BLaER1 treated with 17β-estradiol and CSF1 and Interleukin-3, amounts not matched to agents 10 nM and 100 nM (cell line): ENCODE results near the gene S100A5.
A peak's percentile ranks its signal among the peaks of the same experiment; 100 is the strongest.

Source experiments
- H3K27ac ChIP-seq, 11 experiments: shearing (Covaris generic); formaldehyde crosslinking; 2 replicates each; pipeline ENCODE4 v1.8.1; 2022
- H3K27me3 ChIP-seq, 11 experiments: shearing (Covaris generic); formaldehyde crosslinking; 2 replicates each; pipeline ENCODE4 v1.8.1; 2022
- H3K36me3 ChIP-seq, 11 experiments: shearing (Covaris generic); formaldehyde crosslinking; 2 replicates each; pipeline ENCODE4 v1.8.1; 2022
- H3K4me1 ChIP-seq, 10 experiments: shearing (Covaris generic); formaldehyde crosslinking; 2 replicates each; pipeline ENCODE4 v1.8.1; 2022
- H3K4me2 ChIP-seq, 11 experiments: shearing (Covaris generic); formaldehyde crosslinking; 2 replicates each; pipeline ENCODE4 v1.8.1; 2022
- H3K4me3 ChIP-seq, 10 experiments: shearing (Covaris generic); formaldehyde crosslinking; 2 replicates each; pipeline ENCODE4 v1.8.1; 2022
- H3K9ac ChIP-seq, 11 experiments: shearing (Covaris generic); formaldehyde crosslinking; 2 replicates each; pipeline ENCODE4 v1.8.1; 2022
- H3K9me3 ChIP-seq, 11 experiments: shearing (Covaris generic); formaldehyde crosslinking; replicated peaks in 1 of 11; 2 replicates each; pipeline ENCODE4 v1.8.1; 2022
- H4K20me1 ChIP-seq, 11 experiments: shearing (Covaris generic); formaldehyde crosslinking; 2 replicates each; pipeline ENCODE4 v1.8.1; 2022
- Cebpa-rat ChIP-seq, 11 experiments: shearing (Covaris generic); IDR thresholded peaks; 2 replicates each; pipeline ENCODE4 v1.8.1; 2022

Gene S100A5

DNA sequence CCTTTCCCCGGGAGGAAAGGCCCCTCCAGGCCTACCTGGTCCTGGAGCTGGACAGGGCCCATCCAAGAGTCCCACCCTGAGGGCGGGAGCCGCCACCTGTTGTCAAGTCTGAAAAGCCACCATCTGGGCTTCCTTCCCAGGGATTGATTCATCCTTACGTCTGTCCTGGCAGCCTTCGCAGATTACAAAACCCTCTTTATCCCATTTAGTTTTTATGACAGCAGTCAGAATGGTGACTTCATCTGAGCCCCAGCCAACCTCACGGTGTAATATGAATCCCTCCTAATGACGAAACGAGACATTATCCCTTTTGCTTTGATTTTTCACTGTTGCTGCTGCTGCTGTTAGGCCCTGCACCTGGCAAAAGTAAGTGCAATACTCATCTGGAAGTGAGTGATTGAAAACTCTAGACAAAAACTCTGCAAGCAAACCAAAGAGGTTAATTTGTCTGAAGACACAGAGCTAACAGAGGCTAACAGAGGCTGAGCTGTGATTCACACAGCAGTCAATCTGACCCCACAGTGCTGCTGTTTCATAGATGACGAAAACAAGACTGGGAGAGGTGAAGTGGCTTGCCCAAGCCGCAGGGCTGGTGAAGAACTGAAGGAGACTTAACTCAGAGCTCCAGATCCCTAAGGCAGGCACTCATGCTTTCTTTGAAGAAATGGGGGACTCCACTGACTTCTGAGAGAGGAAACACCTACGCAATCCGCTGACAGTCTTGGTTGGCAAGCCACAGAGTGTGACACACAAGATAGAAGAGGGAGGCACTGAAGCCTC is 50.3 kb downstream of the S100A5 start:
- Histone ChIP-seq H3K9ac (peak overlapping the region in 6 of 11 experiments; percentile 9 to 66 (median 56); a peak in 11 of 22 replicates), H3K4me3 (no peak overlapping the region), H3K27me3 (no peaks in the 10 kb centered on the region), H4K20me1 (no peaks in the 10 kb centered on the region), H3K27ac (peak overlapping the region; percentile 11 to 83 (median 57); a peak in 18 of 22 replicates), H3K4me2 (peak overlapping the region in 9 of 11 experiments; percentile 34 to 88 (median 74); a peak in 18 of 22 replicates), H3K9me3 (no peaks in the 10 kb centered on the region), H3K36me3 (no peaks in the 10 kb centered on the region), H3K4me1 (peaks cover 16 to 81% (median 59%) of the 10 kb centered on the region in 10 experiments)
- peak in 8 of 11 experiments; percentile 17 to 87 (median 56); a peak in 11 of 22 replicates for TF ChIP-seq Cebpa-rat (IDR thresholded peaks at IDR 0.05)

DNA sequence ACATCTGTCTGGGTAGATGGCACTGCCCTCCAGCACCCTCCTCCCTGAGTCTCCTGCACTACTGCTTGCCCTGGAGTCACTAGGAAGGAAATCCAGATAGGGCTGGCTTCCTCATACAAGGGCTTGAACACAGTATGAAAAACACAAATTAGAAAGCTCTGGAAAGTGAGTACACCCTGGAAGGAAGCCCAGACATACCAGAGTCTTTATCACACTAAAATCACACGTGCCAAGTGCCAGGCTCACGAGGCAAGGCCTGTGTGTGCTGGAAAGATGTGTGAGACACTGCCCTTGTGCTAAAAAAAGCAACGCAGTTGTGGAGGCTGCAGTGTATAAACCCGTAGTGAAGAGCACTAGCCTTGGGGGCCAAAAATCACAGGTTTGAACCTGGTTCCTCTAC is 52.0 kb downstream of the S100A5 start:
- H3K27ac ChIP-seq: peak overlapping the region in 4 of 11 experiments; percentile 4 to 29 (median 24); a peak in 5 of 22 replicates
- H3K36me3 ChIP-seq: no peaks in the 10 kb centered on the region
- no peaks in the 10 kb centered on the region for H3K9me3 ChIP-seq
- no peak overlapping the region for H3K9ac ChIP-seq
- peak overlapping the region in 5 of 11 experiments; percentile 19 to 88 (median 39); a peak in 9 of 22 replicates for H3K4me2 ChIP-seq
- H3K4me1 ChIP-seq: peaks cover 0 to 66% (median 42%) of the 10 kb centered on the region in 10 experiments; a peak in 18 of 20 replicates
- no peak overlapping the region for H3K4me3 ChIP-seq
- no peaks in the 10 kb centered on the region; a peak in 1 of 22 replicates for H3K27me3 ChIP-seq
- TF ChIP-seq Cebpa-rat (IDR thresholded peaks at IDR 0.05): no peak
- no peaks in the 10 kb centered on the region for H4K20me1 ChIP-seq

DNA sequence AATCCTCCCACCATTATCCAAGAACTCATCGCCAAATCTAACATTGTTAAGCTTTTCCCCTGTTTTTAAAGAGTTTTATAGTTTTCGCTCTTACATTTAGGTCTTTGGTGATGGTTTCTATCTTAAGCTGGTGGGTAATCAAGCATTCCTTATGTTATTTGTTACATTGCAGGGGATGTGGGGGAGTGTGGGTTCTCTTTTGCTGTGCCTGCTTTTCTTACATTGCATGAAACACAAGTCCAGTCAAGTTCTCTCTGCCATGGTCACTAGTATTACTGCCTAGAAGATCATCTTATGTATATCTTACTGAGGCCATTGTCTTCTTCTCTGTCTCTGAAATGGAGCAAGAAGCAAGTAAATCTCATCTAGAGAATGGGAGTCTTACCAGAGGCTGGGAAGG is 53.0 kb downstream of the S100A5 start:
- Histone ChIP-seq H4K20me1 (no peaks in the 10 kb centered on the region), H3K4me3 (no peak overlapping the region), H3K27me3 (no peaks in the 10 kb centered on the region; a peak in 1 of 22 replicates), H3K9me3 (no peaks in the 10 kb centered on the region), H3K36me3 (no peaks in the 10 kb centered on the region), H3K4me1 (peaks cover 0 to 56% (median 31%) of the 10 kb centered on the region in 10 experiments; a peak in 17 of 20 replicates), H3K27ac (no peak overlapping the region), H3K4me2 (no peak overlapping the region), H3K9ac (no peak overlapping the region)
- TF ChIP-seq Cebpa-rat (IDR thresholded peaks at IDR 0.05): no peak
